Transverse colon (tissue), 4 donors: ENCODE data around the gene PLA2G4F. TPM values are rescaled to one million over a fixed set of nuclear protein-coding genes. Genes with fewer than 3 reads are reported as not detected.

Experiments used
- DNase-seq: peaks from one replicate; pipeline ENCODE4 v3.0.0-alpha.2; 2019
- H3K27ac ChIP-seq, 4 donors: fragments of 200-600 bp; sonication (generic); 2 replicates each; pipeline ENCODE4 v1.5.1; 2016 to 2018; ENCODE audit warnings: inconsistent platforms in 4 of 4
- H3K27me3 ChIP-seq: fragments of 200-600 bp; sonication (generic); 2 replicates; pipeline ENCODE4 v1.5.1; 2017; ENCODE audit warnings: inconsistent platforms
- H3K36me3 ChIP-seq, 4 donors: fragments of 200-600 bp; sonication (generic); 2 replicates each; pipeline ENCODE4 v1.5.1; 2017 to 2019; ENCODE audit warnings: inconsistent platforms in 4 of 4
- H3K4me1 ChIP-seq, 4 donors: fragments of 200-600 bp; sonication (generic); 2 replicates each; pipeline ENCODE4 v1.5.1; 2017 to 2020; ENCODE audit warnings: inconsistent platforms in 4 of 4
- H3K4me3 ChIP-seq, 4 donors: fragments of 200-600 bp; sonication (generic); 1 replicate in 1 of 4; 2 replicates in 3 of 4; pipeline versions ENCODE4 v1.5.1 to v1.6.1; 2017 to 2019; ENCODE audit warnings: inconsistent platforms in 4 of 4
- H3K9me3 ChIP-seq, 2 donors: fragments of 200-600 bp; sonication (generic); 2 replicates each; pipeline ENCODE4 v1.5.1; 2017 to 2019; ENCODE audit warnings: inconsistent platforms in 2 of 2
- CTCF ChIP-seq, 5 experiments: fragments of 200-600 bp in 3 of 5; fragments of 450-650 bp in 2 of 5; sonication (generic) in 3 of 5; IDR thresholded peaks; 1 replicate in 2 of 5; 2 replicates in 3 of 5; pipeline ENCODE4 v1.5.1; 2016 to 2017; ENCODE audit warnings: antibody characterized with exemption in 5 of 5, inconsistent platforms in 3 of 5, mild to moderate bottlenecking in 2 of 5, moderate library complexity in 1 of 5
- EP300 ChIP-seq: sonication (generic); formaldehyde crosslinking; IDR thresholded peaks from one replicate; pipeline ENCODE4 v1.6.1; 2017; ENCODE audit warnings: antibody characterized with exemption, low read depth
- POLR2A ChIP-seq: fragments of 450-650 bp; IDR thresholded peaks from one replicate; pipeline ENCODE4 v1.6.1; 2016; ENCODE audit warnings: antibody characterized with exemption, mild to moderate bottlenecking, moderate library complexity
- POLR2AphosphoS5 ChIP-seq, 3 donors: sonication (generic); formaldehyde crosslinking; IDR thresholded peaks; one replicate each; pipeline ENCODE4 v1.6.1; 2016; ENCODE audit warnings: antibody characterized with exemption in 3 of 3
- WGBS, 2 donors: methylation state at CpG; one replicate each; pipeline ENCODE4 v1.1.5; 2018; ENCODE audit warnings: low coverage in 1 of 2; 5-methylcytosine and 5-hydroxymethylcytosine counted together
- in situ Hi-C, 4 donors: fragments of 200-750 bp; cut with MboI; loops; one replicate each; pipeline versions ENCODE4 v1.15.0 to v1.15.1; 2017; ENCODE audit warnings: low sequenced_read_pairs in 3 of 4, low pct_ligation_motif_present in 1 of 4, low pct_unique_long_range_greater_than_20kb in 1 of 4
- intact Hi-C: fragments of 100-400 bp; cut with DNase I; formaldehyde crosslinking; loops from one replicate; pipeline ENCODE4 v1.15.1; 2023; ENCODE audit warnings: low total_unique reads
- total RNA-seq, 4 donors: library from RNA; depleted of rRNA; stranded (reverse); fragments of >200 nt; gene quantifications; one replicate each; pipeline ENCODE4 v1.1.0, GENCODE V29; 2016

PLA2G4F gene
- total RNA-seq, 4 donors from 2014 or later, result 25.1 to 135 (median 78.0) TPM

- intact Hi-C loops, result no loop called here
- Histone ChIP-seq H3K27ac (no peak overlapping the region), H3K4me1 (no peaks in the 10 kb centered on the region), H3K9me3 (no peaks in the 10 kb centered on the region), H3K36me3 (no peaks in the 10 kb centered on the region), H3K27me3 (no peaks in the 10 kb centered on the region), H3K4me3 (no peak overlapping the region)
- TF ChIP-seq POLR2AphosphoS5 (IDR thresholded peaks at IDR 0.05) (no peak), EP300 (no peak), CTCF (IDR thresholded peaks at IDR 0.05) (no peak), POLR2A (no peak)
- DNase-seq, result no peak
- 77% methylated on average over 8 of the region's 8 CpGs; no CpG with 5 or more reads in 1 of the 2 donors for WGBS, 2 donors
- in situ Hi-C loops, result loop anchor here in 2 of 4 donors (10.0 kb wide), 2 partner anchors 66 to 136 kb away; no protein-coding TSS in a partner anchor
These were observed 26.0 kb downstream of the PLA2G4F start for GRCh38 chr15:42130246-42130986.

GRCh38 chr15:42129364-42129763, 27.1 kb downstream of the PLA2G4F start:
- DNase-seq, result no peak
- TF ChIP-seq POLR2A, result no peak
- no peak for TF ChIP-seq EP300
- no peak for TF ChIP-seq CTCF (IDR thresholded peaks at IDR 0.05)
- no peak for TF ChIP-seq POLR2AphosphoS5 (IDR thresholded peaks at IDR 0.05)
- in situ Hi-C loops (no loop called here), intact Hi-C loops (no loop called here)
- no peaks in the 10 kb centered on the region for H3K9me3 ChIP-seq
- no peaks in the 10 kb centered on the region for H3K4me1 ChIP-seq
- H3K4me3 ChIP-seq, result no peak overlapping the region
- H3K27me3 ChIP-seq, result no peaks in the 10 kb centered on the region
- no peak overlapping the region for H3K27ac ChIP-seq
- H3K36me3 ChIP-seq, result no peaks in the 10 kb centered on the region
- WGBS, 2 donors, result 67 to 88% methylated on average over 2 of the region's 2 CpGs

GRCh38 chr15:42128476-42128875, 28.0 kb downstream of the PLA2G4F start:
- H3K4me3 ChIP-seq, result no peak overlapping the region
- intact Hi-C loops, result no loop called here
- no peaks in the 10 kb centered on the region for H3K36me3 ChIP-seq
- H3K27me3 ChIP-seq, result no peaks in the 10 kb centered on the region
- WGBS, 2 donors, result 93% methylated on average over 6 of the region's 6 CpGs; no CpG with 5 or more reads in 1 of the 2 donors
- H3K4me1 ChIP-seq, result no peaks in the 10 kb centered on the region
- H3K27ac ChIP-seq, result no peak overlapping the region
- no peak for TF ChIP-seq POLR2A
- TF ChIP-seq EP300, result no peak
- TF ChIP-seq CTCF (IDR thresholded peaks at IDR 0.05), result no peak
- no peak for TF ChIP-seq POLR2AphosphoS5 (IDR thresholded peaks at IDR 0.05)
- no peaks in the 10 kb centered on the region for H3K9me3 ChIP-seq
- no peak for DNase-seq
- in situ Hi-C loops, result no loop called here

- no peak overlapping the region for H3K27ac ChIP-seq
- intact Hi-C loops (no loop called here), in situ Hi-C loops (no loop called here)
- DNase-seq, result no peak
- no peaks in the 10 kb centered on the region for H3K9me3 ChIP-seq
- no peaks in the 10 kb centered on the region for H3K27me3 ChIP-seq
- no peak overlapping the region for H3K4me3 ChIP-seq
- 77% methylated on average over 3 of the region's 3 CpGs; no CpG with 5 or more reads in 1 of the 2 donors for WGBS, 2 donors
- H3K36me3 ChIP-seq, result no peaks in the 10 kb centered on the region
- no peak for TF ChIP-seq POLR2AphosphoS5 (IDR thresholded peaks at IDR 0.05)
- H3K4me1 ChIP-seq, result peaks cover 0 to 6% (median 3%) of the 10 kb centered on the region in 4 donors
These were observed 32.9 kb downstream of the PLA2G4F start for GRCh38 chr15:42123546-42123945.
